SK-N-SH treated with all-trans-retinoic acid at 6 μM for 48 hours (cell line): ENCODE results near the gene SUDS3.

ENCODE experiments used
- ATAC-seq: fragments of 200-7000 bp; cut with Tn5 transposase; 3 replicates; pipeline ENCODE4 v1.9.1; 2020; ENCODE audit warnings: mild to moderate bottlenecking, moderate library complexity
- ARNTL ChIP-seq: fragments of 450-650 bp; formaldehyde crosslinking; IDR thresholded peaks from 2 replicates; pipeline ENCODE4 v1.5.0; 2020; ENCODE audit warnings: low read depth, mild to moderate bottlenecking, moderate library complexity, borderline replicate concordance
- BACH2 ChIP-seq: fragments of 250-450 bp; sonication (Bioruptor Pico); IDR thresholded peaks from 2 replicates; pipeline ENCODE4 v1.9.0; 2021; ENCODE audit warnings: mild to moderate bottlenecking, borderline replicate concordance
- CREB5 ChIP-seq: fragments of 250-450 bp; sonication (Bioruptor Pico); IDR thresholded peaks from 2 replicates; pipeline ENCODE4 v1.5.1; 2020; ENCODE audit warnings: low read depth, mild to moderate bottlenecking, moderate library complexity
- CSDC2 ChIP-seq: fragments of 250-450 bp; sonication (Bioruptor Pico); IDR thresholded peaks from 2 replicates; pipeline ENCODE4 v1.5.0; 2020; ENCODE audit warnings: mild to moderate bottlenecking, moderate library complexity
- CSRNP3 ChIP-seq: fragments of 250-450 bp; sonication (Bioruptor Pico); IDR thresholded peaks from 2 replicates; pipeline ENCODE4 v1.5.1; 2021; ENCODE audit warnings: mild to moderate bottlenecking, moderate library complexity
- ESRRG ChIP-seq: fragments of 250-450 bp; sonication (Bioruptor Pico); IDR thresholded peaks from 2 replicates; pipeline ENCODE4 v1.6.1; 2021; ENCODE audit warnings: mild to moderate bottlenecking
- GLIS3 ChIP-seq: fragments of 250-450 bp; sonication (Bioruptor Pico); IDR thresholded peaks from 2 replicates; pipeline ENCODE4 v1.5.0; 2020; ENCODE audit warnings: mild to moderate bottlenecking, moderate library complexity
- ISL1 ChIP-seq: fragments of 250-450 bp; sonication (Bioruptor Pico); IDR thresholded peaks from 2 replicates; pipeline ENCODE4 v2.1.2; 2022; ENCODE audit warnings: mild to moderate bottlenecking, moderate library complexity
- OSR1 ChIP-seq: fragments of 250-450 bp; sonication (Bioruptor Pico); IDR thresholded peaks from 2 replicates; pipeline ENCODE4 v1.8.0; 2022; ENCODE audit warnings: moderate library complexity, mild to moderate bottlenecking, inconsistent platforms
- PPARA ChIP-seq: fragments of 250-450 bp; sonication (Bioruptor Pico); IDR thresholded peaks from 2 replicates; pipeline ENCODE4 v1.5.0; 2020; ENCODE audit warnings: mild to moderate bottlenecking, borderline replicate concordance
- RARB ChIP-seq: fragments of 250-450 bp; sonication (Bioruptor Pico); IDR thresholded peaks from 2 replicates; pipeline ENCODE4 v1.8.0; 2021; ENCODE audit warnings: mild to moderate bottlenecking, moderate library complexity
- SNAI2 ChIP-seq: fragments of 250-450 bp; sonication (Bioruptor Pico); IDR thresholded peaks from 2 replicates; pipeline ENCODE4 v1.5.0; 2020; ENCODE audit warnings: mild to moderate bottlenecking, moderate library complexity
- TCF4 ChIP-seq: fragments of 250-450 bp; sonication (Bioruptor Pico); IDR thresholded peaks from 2 replicates; pipeline ENCODE4 v1.8.0; 2021; ENCODE audit warnings: mild to moderate bottlenecking, moderate library complexity, borderline replicate concordance
- TOX ChIP-seq: fragments of 250-450 bp; sonication (Bioruptor Pico); IDR thresholded peaks from 2 replicates; pipeline ENCODE4 v1.8.0; 2021; ENCODE audit warnings: mild to moderate bottlenecking, moderate library complexity, borderline replicate concordance
- TSHZ2 ChIP-seq: fragments of 250-450 bp; sonication (Bioruptor Pico); IDR thresholded peaks from 2 replicates; pipeline ENCODE4 v1.5.0; 2020; ENCODE audit warnings: mild to moderate bottlenecking, moderate library complexity
- ZC3H10 ChIP-seq: fragments of 250-450 bp; sonication (Bioruptor Pico); IDR thresholded peaks from 2 replicates; pipeline ENCODE4 v1.5.1; 2021; ENCODE audit warnings: mild to moderate bottlenecking, moderate library complexity
- ZFP3 ChIP-seq: fragments of 250-450 bp; sonication (Bioruptor Pico); IDR thresholded peaks from 2 replicates; pipeline ENCODE4 v1.5.0; 2020; ENCODE audit warnings: mild to moderate bottlenecking, moderate library complexity
- ZFP30 ChIP-seq: fragments of 450-650 bp; formaldehyde crosslinking; IDR thresholded peaks from 2 replicates; pipeline ENCODE4 v1.5.0; 2022; ENCODE audit warnings: mild to moderate bottlenecking, moderate library complexity
- ZNF8 ChIP-seq: fragments of 450-650 bp; formaldehyde crosslinking; IDR thresholded peaks from 2 replicates; pipeline ENCODE4 v1.5.0; 2020; ENCODE audit warnings: mild to moderate bottlenecking, moderate library complexity
- TF ChIP-seq, protein P1 (sequence below): fragments of 250-450 bp; sonication (Bioruptor Pico); IDR thresholded peaks from 2 replicates; pipeline ENCODE4 v1.8.0; 2020; ENCODE audit warnings: mild to moderate bottlenecking, moderate library complexity, borderline replicate concordance
- TF ChIP-seq, protein P2 (sequence below): fragments of 250-450 bp; sonication (Bioruptor Pico); IDR thresholded peaks from 2 replicates; pipeline ENCODE4 v1.8.0; 2021; ENCODE audit warnings: low read depth, mild to moderate bottlenecking, moderate library complexity, borderline replicate concordance

Gene SUDS3

DNA sequence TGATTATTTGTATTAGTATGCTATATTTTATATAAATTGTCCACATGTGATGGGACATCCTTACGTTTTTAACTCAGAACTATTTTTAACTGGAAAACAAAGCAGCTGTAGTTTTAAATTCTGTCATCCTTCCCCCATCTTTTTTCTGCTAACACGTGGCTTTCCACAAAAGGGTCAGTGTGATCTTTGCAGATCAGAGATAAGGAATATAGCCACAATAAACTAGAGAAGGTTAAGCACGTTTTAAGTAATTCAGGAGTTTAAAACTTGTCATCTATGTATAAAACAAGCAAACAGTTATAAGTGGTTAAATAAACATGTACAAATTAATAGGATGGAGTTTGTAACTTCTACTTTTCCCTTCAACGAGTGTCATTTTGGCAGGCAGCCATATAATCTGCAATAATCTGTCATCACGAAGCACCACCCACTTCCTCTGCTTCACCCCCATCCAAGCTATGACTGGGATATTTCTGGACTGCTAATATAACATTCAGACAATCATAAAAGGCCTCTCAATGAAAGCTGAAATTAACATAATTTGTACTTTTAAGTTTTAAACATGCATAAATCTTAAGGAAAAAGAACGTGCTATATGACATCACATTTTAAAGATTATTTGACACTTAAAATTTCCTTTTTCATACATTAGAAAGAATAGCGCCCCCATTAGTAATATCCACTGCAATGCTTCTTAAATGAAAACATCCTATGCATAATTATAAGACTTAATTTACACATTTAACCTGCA, 18.9 kb upstream of the SUDS3 start:
- TF ChIP-seq PPARA (no peak), TSHZ2 (no peak), TOX (CRISPR knock-in tag) (no peak), ZNF8 (CRISPR knock-in tag) (no peak), OSR1 (no peak), CSDC2 (CRISPR knock-in tag) (no peak)
- peak; percentile 31 for ATAC-seq

DNA sequence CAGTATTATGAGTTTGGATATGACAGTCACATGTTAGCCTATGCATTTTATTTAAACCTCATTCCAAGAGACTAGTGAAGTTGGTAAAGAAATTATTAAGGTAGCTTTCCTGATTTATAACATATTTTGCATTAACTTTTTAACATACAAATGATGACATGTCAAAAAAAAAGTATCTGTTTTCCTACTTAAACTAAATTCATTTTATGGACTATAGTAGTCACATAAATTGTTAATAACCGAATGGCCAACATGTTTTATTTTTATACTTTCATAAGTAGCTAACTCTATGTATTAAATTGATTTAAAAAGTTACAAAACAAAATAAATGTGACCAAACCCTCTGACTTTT, 18.4 kb upstream of the SUDS3 start:
- no peak for ATAC-seq
- no peak for TF ChIP-seq ZC3H10 (CRISPR knock-in tag)
- TF ChIP-seq ARNTL (CRISPR knock-in tag): no peak
- TF ChIP-seq RARB (CRISPR knock-in tag): no peak
- no peak for TF ChIP-seq BACH2 (CRISPR knock-in tag)
- TF ChIP-seq ZNF8 (CRISPR knock-in tag): no peak
- no peak for TF ChIP-seq PPARA
- TF ChIP-seq SNAI2 (CRISPR knock-in tag): no peak
- TF ChIP-seq GLIS3 (CRISPR knock-in tag): no peak
- TF ChIP-seq ZFP30 (CRISPR knock-in tag): no peak
- TF ChIP-seq, protein P1, sequence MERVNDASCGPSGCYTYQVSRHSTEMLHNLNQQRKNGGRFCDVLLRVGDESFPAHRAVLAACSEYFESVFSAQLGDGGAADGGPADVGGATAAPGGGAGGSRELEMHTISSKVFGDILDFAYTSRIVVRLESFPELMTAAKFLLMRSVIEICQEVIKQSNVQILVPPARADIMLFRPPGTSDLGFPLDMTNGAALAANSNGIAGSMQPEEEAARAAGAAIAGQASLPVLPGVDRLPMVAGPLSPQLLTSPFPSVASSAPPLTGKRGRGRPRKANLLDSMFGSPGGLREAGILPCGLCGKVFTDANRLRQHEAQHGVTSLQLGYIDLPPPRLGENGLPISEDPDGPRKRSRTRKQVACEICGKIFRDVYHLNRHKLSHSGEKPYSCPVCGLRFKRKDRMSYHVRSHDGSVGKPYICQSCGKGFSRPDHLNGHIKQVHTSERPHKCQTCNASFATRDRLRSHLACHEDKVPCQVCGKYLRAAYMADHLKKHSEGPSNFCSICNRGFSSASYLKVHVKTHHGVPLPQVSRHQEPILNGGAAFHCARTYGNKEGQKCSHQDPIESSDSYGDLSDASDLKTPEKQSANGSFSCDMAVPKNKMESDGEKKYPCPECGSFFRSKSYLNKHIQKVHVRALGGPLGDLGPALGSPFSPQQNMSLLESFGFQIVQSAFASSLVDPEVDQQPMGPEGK (CRISPR knock-in tag): no peak
- TF ChIP-seq, protein P2, sequence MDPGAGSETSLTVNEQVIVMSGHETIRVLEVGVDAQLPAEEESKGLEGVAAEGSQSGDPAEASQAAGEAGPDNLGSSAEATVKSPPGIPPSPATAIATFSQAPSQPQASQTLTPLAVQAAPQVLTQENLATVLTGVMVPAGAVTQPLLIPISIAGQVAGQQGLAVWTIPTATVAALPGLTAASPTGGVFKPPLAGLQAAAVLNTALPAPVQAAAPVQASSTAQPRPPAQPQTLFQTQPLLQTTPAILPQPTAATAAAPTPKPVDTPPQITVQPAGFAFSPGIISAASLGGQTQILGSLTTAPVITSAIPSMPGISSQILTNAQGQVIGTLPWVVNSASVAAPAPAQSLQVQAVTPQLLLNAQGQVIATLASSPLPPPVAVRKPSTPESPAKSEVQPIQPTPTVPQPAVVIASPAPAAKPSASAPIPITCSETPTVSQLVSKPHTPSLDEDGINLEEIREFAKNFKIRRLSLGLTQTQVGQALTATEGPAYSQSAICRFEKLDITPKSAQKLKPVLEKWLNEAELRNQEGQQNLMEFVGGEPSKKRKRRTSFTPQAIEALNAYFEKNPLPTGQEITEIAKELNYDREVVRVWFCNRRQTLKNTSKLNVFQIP (CRISPR knock-in tag): no peak
- no peak for TF ChIP-seq TCF4 (CRISPR knock-in tag)
- TF ChIP-seq ESRRG (CRISPR knock-in tag): no peak
- TF ChIP-seq ISL1 (CRISPR knock-in tag): no peak
- no peak for TF ChIP-seq OSR1
- no peak for TF ChIP-seq ZFP3 (CRISPR knock-in tag)
- no peak for TF ChIP-seq TSHZ2
- TF ChIP-seq CREB5 (CRISPR knock-in tag): no peak
- TF ChIP-seq CSRNP3 (CRISPR knock-in tag): no peak
